ENCODE data around the gene GFPT2. TPM values are rescaled to one million over a fixed set of nuclear protein-coding genes. Genes with fewer than 3 reads are reported as not detected.

Gene GFPT2
- total RNA-seq, 1 experiment from 2014 or later: 112 TPM

DNA sequence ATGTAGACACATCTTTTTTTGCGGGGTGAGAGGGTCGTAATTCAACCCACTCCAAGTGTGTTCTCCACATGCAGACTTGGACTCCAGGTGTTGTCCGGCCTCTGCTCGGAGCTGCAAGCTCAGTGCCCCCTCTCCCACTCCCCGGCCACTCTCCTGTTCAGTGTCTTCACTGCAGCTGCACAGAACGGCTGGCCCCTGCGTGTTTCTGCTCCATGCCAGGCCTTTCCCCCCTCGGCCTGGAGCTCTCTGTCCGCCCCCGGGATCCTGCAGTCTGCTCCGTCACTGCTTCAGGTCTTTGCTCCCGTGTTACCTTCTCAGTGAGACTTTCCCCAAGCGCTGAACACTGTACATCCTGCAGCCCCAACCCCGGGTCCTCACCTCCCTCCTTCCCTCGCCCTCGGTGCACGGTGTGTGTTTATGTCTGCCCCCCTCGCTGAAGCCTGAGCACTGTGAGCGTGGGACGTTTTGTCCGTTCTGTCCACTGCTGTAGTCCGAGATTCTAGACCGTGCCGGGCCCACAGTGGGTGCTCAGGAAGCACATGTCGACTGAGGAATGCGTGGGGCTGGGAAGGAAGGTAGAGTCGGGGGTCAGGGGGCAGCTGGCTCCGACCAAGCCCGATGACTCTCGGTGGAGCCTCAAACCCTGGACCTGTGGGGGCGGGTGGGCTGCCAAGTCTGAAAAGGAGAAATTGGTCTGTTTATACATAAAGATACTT, 26.4 kb upstream of the GFPT2 start:
- no peak for DNase-seq (ENCODE audit: low read depth)

GRCh38 chr5:180378438-180379344, 25.6 kb upstream of the GFPT2 start:
- DNase-seq (ENCODE audit: low read depth): no peak

GRCh38 chr5:180377556-180378197, 24.5 kb upstream of the GFPT2 start:
- no peak for DNase-seq (ENCODE audit: low read depth)

GRCh38 chr5:180376511-180376910, 23.4 kb upstream of the GFPT2 start:
- DNase-seq (ENCODE audit: low read depth): no peak

DNA sequence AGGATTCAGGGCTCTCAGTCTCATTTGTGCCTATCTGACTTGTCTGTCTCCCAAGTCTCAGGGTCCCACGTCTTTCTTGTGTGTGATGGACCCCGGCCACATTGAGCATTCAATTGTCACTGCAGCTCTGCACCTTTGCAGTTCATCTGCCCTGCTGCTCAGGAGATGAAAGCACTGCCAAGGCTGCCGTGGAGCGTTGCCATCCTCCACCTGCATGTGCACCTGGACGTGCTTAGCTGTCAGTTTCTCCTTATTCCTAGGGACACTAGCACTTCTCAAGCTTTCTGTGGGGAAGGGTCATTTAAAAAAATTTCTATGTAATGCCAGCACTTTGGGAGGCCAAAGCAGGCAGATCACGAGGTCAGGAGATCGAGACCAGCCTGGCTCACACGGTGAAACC, 22.8 kb upstream of the GFPT2 start:
- DNase-seq (ENCODE audit: low read depth): no peak

- DNase-seq (ENCODE audit: low read depth): no peak
Observed at GRCh38 chr5:180375291-180375690, 22.2 kb upstream of the GFPT2 start.

DNA sequence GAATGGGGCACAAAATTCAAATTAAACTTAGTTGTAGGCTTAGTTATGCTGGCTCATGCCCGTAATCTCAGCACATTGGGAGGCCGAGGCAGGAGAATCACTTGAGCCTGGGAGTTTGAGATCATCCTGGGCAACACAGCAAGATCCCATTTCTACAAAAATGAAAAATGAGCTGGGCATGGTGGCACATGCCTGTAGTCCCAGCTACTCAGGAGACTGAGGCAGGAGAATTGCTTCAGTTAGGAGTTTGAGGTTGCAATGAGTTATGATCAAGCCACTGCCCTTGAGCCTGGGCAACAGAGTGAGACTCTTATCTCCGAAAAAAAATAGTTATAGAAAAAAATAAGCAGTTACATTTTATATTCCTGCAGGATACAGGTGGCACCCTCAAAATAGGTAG, 20.7 kb upstream of the GFPT2 start:
- no peak for DNase-seq (ENCODE audit: low read depth)

GRCh38 chr5:180373454-180373853, 20.3 kb upstream of the GFPT2 start:
- DNase-seq (ENCODE audit: low read depth): no peak

- DNase-seq (ENCODE audit: low read depth): no peak
Observed at GRCh38 chr5:180371949-180372348, 18.8 kb upstream of the GFPT2 start.

DNA sequence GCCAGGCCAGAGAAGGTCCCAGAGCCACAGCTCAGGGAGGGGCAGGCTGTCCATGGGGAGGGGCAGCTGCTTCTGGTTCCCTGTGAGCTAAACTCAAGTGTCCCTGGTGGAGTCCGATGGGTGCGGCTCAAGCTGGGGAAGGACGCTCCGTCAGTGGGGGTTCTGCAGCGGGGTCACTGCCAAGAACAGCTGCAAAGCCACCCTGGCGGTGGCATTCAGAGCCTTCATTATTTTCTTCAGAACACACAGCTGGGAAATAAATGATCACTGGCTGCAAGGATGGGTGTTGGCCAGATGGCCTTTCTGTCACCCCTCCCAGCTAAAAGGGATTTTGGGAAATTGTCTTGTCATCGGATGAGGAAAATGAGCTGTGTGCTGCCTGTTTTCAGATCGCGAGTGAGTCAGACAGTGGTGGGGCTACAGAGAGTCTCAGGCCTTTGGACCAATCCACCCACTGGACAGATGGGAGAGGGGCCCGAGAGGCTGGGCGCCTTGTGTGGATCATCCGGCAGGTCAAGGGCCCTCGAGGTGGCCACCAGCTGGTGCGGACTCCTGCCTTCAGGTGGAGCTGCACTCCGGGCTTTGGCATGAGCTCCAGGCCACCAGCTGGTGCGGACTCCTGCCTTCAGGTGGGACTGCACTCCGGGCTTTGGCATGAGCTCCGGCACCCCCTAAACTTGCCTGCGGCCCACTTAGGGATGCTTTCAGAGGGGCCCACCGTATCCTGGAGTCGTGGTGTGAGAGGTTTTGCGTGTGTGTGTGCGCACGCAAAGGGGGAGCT, 17.9 kb upstream of the GFPT2 start:
- DNase-seq (ENCODE audit: low read depth): no peak

DNA sequence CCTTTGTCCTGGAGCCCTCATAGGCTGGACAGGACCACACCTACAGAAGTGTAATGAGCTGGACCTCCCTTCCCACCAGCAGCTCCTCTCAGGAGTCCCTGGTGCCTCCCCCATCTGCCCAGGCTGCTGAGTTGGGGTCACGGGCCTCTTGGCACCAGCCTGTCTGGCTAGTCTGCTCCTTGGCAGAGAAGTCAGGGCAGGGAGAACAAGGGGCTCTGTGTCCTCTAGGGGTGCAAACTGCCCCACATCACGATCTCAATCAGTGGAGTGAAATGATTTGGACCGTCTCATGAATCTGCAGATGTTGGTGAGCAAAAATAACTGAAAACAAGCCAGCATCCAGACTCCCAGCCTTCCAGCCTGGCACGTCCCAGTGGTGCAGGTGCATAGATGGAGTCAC, 14.9 kb upstream of the GFPT2 start:
- no peak for DNase-seq (ENCODE audit: low read depth)

DNA sequence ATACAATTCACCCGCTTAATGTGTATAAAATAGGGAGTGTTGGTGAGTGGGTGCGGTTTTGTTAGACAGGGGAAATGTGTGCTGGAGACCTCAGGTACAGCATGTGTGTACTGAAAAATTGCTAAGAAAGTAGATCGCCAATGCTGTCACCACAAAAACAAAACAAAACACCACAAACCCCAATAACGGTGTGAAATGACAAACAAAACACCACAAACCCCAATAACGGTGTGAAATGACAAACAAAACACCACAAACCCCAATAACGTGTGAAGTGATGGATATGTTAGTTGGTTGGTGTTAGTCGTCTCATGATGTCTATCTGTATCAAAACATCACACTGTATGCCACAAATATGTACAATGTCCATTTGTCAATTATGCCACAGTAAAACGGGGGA, 14.2 kb upstream of the GFPT2 start:
- DNase-seq (ENCODE audit: low read depth): no peak

DNA sequence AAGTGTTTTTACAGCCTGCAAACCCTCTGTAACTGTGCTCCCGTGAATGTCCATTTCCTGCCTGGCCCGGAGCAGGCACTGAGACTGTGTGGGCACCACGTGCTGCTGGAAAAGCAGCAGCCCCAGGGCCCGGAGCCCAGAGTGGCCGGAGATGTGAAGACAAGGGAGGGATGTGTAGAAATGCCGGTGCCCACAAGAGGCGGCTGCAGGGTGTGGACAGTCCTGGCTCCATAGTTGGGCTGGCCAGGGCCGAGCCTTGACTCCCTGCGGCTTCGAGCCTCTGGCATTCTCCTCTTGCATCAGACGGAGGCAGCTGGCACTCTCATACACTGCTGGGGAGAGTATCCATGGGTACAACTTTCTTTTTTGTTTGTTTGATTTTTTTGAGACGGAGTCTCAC, 13.2 kb upstream of the GFPT2 start:
- no peak for DNase-seq (ENCODE audit: low read depth)

DNA sequence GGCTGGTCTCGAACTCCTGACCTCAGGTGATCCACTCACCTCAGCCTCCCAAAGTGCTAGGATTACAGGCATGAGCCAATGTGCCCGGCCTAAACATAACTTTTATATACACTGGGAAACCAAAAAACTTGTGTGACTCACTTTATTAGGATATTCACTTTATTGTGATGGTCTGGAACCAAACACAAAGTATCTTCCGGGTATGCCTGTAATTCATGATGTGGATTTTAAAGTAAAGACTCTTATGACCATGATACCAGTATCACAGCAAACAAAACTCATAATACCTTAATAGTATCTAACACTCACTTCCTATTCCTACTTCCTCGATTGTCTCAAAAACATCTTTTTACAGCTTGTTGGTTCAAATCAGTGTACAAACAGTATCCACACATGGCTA, 12.7 kb upstream of the GFPT2 start:
- DNase-seq (ENCODE audit: low read depth): no peak

DNA sequence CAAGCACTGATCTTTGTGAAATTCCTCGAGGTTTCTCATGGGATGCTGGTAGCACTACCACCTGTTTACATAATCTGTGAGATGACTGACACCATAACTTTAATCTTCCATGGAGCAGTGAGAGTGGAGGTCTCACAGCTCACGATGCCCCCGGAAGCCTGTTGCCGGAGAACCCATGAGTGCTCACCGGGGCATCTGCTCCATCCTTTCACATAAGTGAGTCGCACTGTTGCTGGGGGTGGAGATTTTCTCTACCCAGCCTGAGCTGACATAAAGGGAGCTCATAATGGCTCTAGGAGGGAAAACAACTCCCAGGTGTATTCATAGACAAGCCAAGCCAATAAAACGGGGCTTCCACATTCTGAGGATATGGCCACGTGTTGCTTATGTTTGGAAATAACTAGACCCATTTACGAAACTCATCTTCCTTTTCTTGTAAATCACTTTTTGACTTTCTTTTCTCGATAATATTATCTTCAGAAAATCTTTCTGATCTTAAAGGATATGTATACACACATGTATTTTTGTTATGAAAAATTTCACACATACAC, 11.2 kb upstream of the GFPT2 start:
- no peak for DNase-seq (ENCODE audit: low read depth)

- no peak for DNase-seq (ENCODE audit: low read depth)
Observed at GRCh38 chr5:180360078-180360957, 7.2 kb upstream of the GFPT2 start.

GRCh38 chr5:180358694-180359093, 5.6 kb upstream of the GFPT2 start:
- no peak for DNase-seq (ENCODE audit: low read depth)

DNA sequence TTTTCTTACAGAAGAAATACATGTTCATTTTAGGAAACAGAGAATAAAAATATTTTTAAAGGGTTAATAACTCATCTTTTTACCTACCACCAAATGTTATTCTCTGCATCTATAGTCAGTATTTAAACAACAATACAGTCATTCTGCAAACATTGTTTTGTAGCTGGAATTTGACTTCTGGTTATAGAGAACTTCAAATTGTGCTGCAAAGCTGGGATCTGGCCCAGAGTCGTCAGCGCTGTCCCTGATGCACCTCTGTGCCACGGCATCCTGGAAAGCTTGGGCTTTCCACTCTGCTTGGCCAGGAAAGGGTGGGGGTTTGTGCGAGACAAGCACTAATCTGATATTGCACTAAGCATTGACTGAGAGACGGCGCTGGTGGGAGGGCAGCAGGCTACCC, 5.0 kb upstream of the GFPT2 start:
- no peak for DNase-seq (ENCODE audit: low read depth)

DNA sequence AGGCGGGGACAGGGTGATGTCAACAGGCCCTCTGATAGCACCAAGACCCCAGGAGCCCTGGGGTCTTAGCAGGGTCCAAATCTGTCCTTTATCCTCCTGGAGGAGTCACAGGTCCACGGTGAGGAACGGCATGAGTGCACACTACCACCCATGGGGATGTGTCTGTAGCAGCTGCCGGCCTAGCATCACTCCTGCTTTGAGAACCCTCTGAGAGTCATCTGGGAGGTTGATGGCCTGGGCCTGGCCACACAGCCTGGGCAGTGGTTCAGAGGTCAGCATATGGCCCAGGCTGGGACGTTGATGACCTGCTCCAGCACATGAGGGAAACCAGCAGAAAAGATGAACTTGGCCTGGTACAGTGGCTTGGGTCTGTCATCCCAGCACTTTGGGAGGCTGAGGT, 1.8 kb upstream of the GFPT2 start:
- no peak for DNase-seq (ENCODE audit: low read depth)

DNA sequence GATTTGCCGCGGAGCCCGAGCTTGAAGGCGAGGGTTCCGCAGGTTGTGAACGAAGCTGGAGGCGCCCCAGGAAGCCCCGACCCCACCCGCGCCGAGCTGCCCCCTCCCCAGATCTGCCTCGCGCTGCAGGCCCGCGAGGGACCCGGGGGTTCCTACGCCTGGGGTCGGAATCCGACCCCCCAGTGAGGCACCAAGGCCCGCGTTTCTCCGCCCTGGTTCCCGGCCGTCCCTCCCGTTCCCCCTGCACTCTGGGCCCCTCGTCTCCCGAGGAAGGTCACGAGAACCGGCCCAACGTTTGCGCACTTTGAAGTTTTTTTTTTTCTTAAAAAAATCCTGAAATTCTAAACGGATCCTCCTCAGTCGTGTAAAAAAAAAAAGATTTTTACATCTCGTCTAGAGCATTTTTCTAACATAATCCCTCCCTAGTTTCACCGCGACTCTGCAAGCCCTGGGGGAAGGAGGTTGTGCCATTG, 880 bp upstream of the GFPT2 start:
- DNase-seq (ENCODE audit: low read depth): no peak

All from HT1080 (cell line).